Measurements from ENCODE around the gene ILDR1. TPM values are rescaled to one million over a fixed set of nuclear protein-coding genes. Genes with fewer than 3 reads are reported as not detected.

ILDR1 gene
- total and polyA plus RNA-seq, 2 of the 8 experiments (the other 6 are each of a cell fraction or from before 2014, with no cell fraction given): 1.8 TPM

DNA sequence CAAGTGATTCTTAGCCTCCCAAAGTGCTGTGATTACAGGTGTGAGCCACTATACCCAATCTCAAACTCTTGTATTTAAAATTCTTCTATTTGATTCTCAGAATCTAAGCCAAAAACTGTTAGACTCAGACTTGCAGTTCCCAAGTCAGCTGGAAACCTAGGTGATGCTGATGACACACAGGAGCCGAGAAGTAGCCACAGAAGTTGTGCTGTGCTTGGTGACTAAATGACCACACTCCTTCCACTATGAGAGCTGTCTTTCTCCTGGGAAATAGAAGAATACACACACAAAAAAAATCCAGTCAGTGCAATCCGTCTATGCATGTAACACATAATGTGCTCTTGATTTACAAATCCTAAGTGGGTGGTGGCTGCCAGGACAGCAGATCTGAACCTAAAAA lies 33.9 kb downstream of the ILDR1 start:
- Histone ChIP-seq H3K36me3 (ENCODE audit: control insufficient read depth in 2 of 4, insufficient read depth in 4 of 4, low read length in 3 of 4) (no peaks in the 10 kb centered on the region), H3K4me2 (ENCODE audit: insufficient read depth in 1 of 2, low read depth in 2 of 2, low read length in 2 of 2) (no peak overlapping the region), H4K5ac (ENCODE audit: insufficient read length, low read depth, low read length) (no peak overlapping the region), H3K9me3 (ENCODE audit: insufficient read depth in 2 of 2, low read depth in 1 of 2, low read length in 1 of 2) (peaks cover 0 to 6% of the 10 kb centered on the region in 2 experiments; a peak in 1 of 4 replicates), H2BK120ac (replicated peaks; ENCODE audit: low read depth, low read length) (no peak overlapping the region), H3K27me3 (replicated peaks in 1 of 4; ENCODE audit: control insufficient read depth in 3 of 4, extremely low read depth in 1 of 4, insufficient read depth in 3 of 4, low read length in 3 of 4) (no peaks in the 10 kb centered on the region), H3K18ac (ENCODE audit: extremely low read depth, low read length) (no peak overlapping the region), H4K91ac (replicated peaks; ENCODE audit: insufficient read length, low read length) (no peak overlapping the region), H2AK5ac (ENCODE audit: low read depth, low read length) (no peak overlapping the region), H2BK15ac (ENCODE audit: low read length) (no peak overlapping the region), H2BK12ac (ENCODE audit: low read depth, low read length) (no peak overlapping the region), H3K23ac (ENCODE audit: insufficient read length) (no peak overlapping the region), H3K4me1 (replicated peaks in 1 of 4; ENCODE audit: control insufficient read depth in 3 of 4, insufficient read depth in 4 of 4, low read length in 3 of 4) (no peaks in the 10 kb centered on the region), H3K4me3 (ENCODE audit: extremely low read depth in 1 of 4, insufficient read depth in 2 of 4, low read depth in 3 of 4, low read length in 4 of 4) (no peak overlapping the region), H3K23me2 (ENCODE audit: low read depth, low read length) (no peaks in the 10 kb centered on the region), H3K56ac (replicated peaks; ENCODE audit: insufficient read length, low read depth, low read length) (no peak overlapping the region), H3K14ac (ENCODE audit: insufficient read length) (no peak overlapping the region), H3K79me1 (ENCODE audit: low read depth, low read length) (no peaks in the 10 kb centered on the region), H2BK5ac (ENCODE audit: low read depth, low read length) (no peak overlapping the region), H3K9ac (replicated peaks in 1 of 4; ENCODE audit: extremely low read depth in 1 of 4, low read depth in 3 of 4, low read length in 3 of 4) (no peak overlapping the region), H4K8ac (ENCODE audit: extremely low read depth, insufficient read depth, low read length) (no peak overlapping the region), H4K20me1 (replicated peaks in 1 of 2; ENCODE audit: control insufficient read depth in 1 of 2, insufficient read depth in 2 of 2, low read length in 2 of 2) (no peaks in the 10 kb centered on the region), H2AFZ (ENCODE audit: low read length) (no peak overlapping the region), H3K79me2 (ENCODE audit: control insufficient read depth in 1 of 2, insufficient read depth in 2 of 2, low read length in 2 of 2) (no peaks in the 10 kb centered on the region), H3K4ac (replicated peaks; ENCODE audit: insufficient read length, low read depth, low read length) (no peak overlapping the region), H2BK20ac (ENCODE audit: low read length) (no peak overlapping the region), H3K27ac (ENCODE audit: low read depth, low read length) (no peak overlapping the region)
- ChIA-PET POLR2A (ENCODE audit: partially characterized antibody) (no interaction called here), CTCF (ENCODE audit: partially characterized antibody) (interaction anchor here (2.0 kb wide), 1 partner anchor 8 kb away, joined by 11 read pairs; no protein-coding TSS in a partner anchor)
- DNase-seq (ENCODE audit: low read depth in 1 of 2, low spot score in 2 of 2) (no peak), FAIRE-seq (no peak)
- 77% methylated on average over 2 of the region's 2 CpGs; no CpG with 5 or more reads in 1 of the 2 experiments for WGBS, 2 experiments (ENCODE audit: extremely low coverage in 1 of 2, insufficient coverage in 1 of 2, insufficient read length in 1 of 2, insufficient replicate concordance in 2 of 2, low coverage in 1 of 2, low lambda C conversion rate in 2 of 2, missing lambda C conversion rate in 1 of 2)
- TF ChIP-seq KDM4A (IDR thresholded peaks at IDR 0.05; ENCODE audit: low read depth, low read length, severe bottlenecking) (no peak), CREB1 (IDR thresholded peaks at IDR 0.05) (no peak), BACH1 (IDR thresholded peaks at IDR 0.05; ENCODE audit: low read length) (no peak), KDM1A (IDR thresholded peaks at IDR 0.05; ENCODE audit: borderline replicate concordance, low read length) (no peak)

Measured in H1 (cell line).